H9 (cell line): ENCODE data around the gene PCDHGA3. TPM values are rescaled to one million over a fixed set of nuclear protein-coding genes. Genes with fewer than 3 reads are reported as not detected.

Experiments used
- DNase-seq: peaks from one replicate; pipeline ENCODE4 v3.0.0-alpha.2; 2017
- H2AFZ ChIP-seq: one replicate; pipeline ENCODE4 v1.6.1; 2013; ENCODE audit warnings: mild to moderate bottlenecking, low read length, control low read depth, moderate library complexity
- H2AK5ac ChIP-seq: 2 replicates; pipeline ENCODE4 v1.6.1; 2013; ENCODE audit warnings: low read length, control low read depth, mixed read lengths; ENCODE audit not compliant: insufficient read length
- H2BK120ac ChIP-seq: one replicate; pipeline ENCODE4 v1.6.1; 2013; ENCODE audit warnings: low read depth, mild to moderate bottlenecking, low read length, control low read depth, inconsistent platforms; ENCODE audit not compliant: poor library complexity, severe bottlenecking
- H2BK12ac ChIP-seq: 2 replicates; pipeline ENCODE4 v1.6.1; 2013; ENCODE audit warnings: low read length, control low read depth, mixed read lengths, low read depth; ENCODE audit not compliant: insufficient read length
- H2BK15ac ChIP-seq: 2 replicates; pipeline ENCODE4 v1.6.1; 2013; ENCODE audit warnings: low read depth, low read length, control low read depth
- H2BK20ac ChIP-seq: one replicate; pipeline ENCODE4 v1.6.1; 2013; ENCODE audit warnings: low read depth, mild to moderate bottlenecking, low read length, control low read depth, inconsistent platforms; ENCODE audit not compliant: poor library complexity, severe bottlenecking
- H2BK5ac ChIP-seq: 2 replicates; pipeline ENCODE4 v1.6.1; 2013; ENCODE audit warnings: low read length, control low read depth, mixed read lengths; ENCODE audit not compliant: insufficient read length
- H3K14ac ChIP-seq: 2 replicates; pipeline ENCODE4 v1.6.1; 2013; ENCODE audit warnings: low read length, control low read depth; ENCODE audit not compliant: insufficient read depth
- H3K18ac ChIP-seq: 2 replicates; pipeline ENCODE4 v1.6.1; 2013; ENCODE audit warnings: low read depth, mild to moderate bottlenecking, mixed read lengths, low read length, control low read depth; ENCODE audit not compliant: insufficient read length
- H3K23ac ChIP-seq: 2 replicates; pipeline ENCODE4 v1.6.1; 2013; ENCODE audit warnings: low read length, control low read depth, mixed read lengths, low read depth; ENCODE audit not compliant: insufficient read length
- H3K23me2 ChIP-seq: 2 replicates; pipeline ENCODE4 v1.6.1; 2013; ENCODE audit warnings: low read depth, mild to moderate bottlenecking, mixed read lengths, low read length, control low read depth; ENCODE audit not compliant: insufficient read length, poor library complexity, severe bottlenecking
- H3K27ac ChIP-seq: 2 replicates; pipeline ENCODE4 v1.5.1; 2013; ENCODE audit warnings: low read length, control low read depth, mixed read lengths, low read depth; ENCODE audit not compliant: insufficient read length
- H3K27me3 ChIP-seq: 2 replicates; pipeline ENCODE4 v1.6.1; 2013; ENCODE audit warnings: low read length, control low read depth, inconsistent platforms; ENCODE audit not compliant: insufficient read depth
- H3K4ac ChIP-seq: 2 replicates; pipeline ENCODE4 v1.6.1; 2013; ENCODE audit warnings: low read depth, mild to moderate bottlenecking, control low read depth, inconsistent platforms, low read length, moderate library complexity
- H3K4me1 ChIP-seq: 2 replicates; pipeline ENCODE4 v1.6.1; 2013; ENCODE audit warnings: low read length, control low read depth, inconsistent platforms; ENCODE audit not compliant: insufficient read depth
- H3K4me2 ChIP-seq: 2 replicates; pipeline ENCODE4 v1.6.1; 2013; ENCODE audit warnings: low read length, control low read depth, mixed read lengths; ENCODE audit not compliant: insufficient read length, insufficient read depth
- H3K56ac ChIP-seq: 2 replicates; pipeline ENCODE4 v1.6.1; 2013; ENCODE audit warnings: low read depth, mild to moderate bottlenecking, mixed read lengths, low read length, control low read depth; ENCODE audit not compliant: insufficient read length
- H3K79me1 ChIP-seq: 2 replicates; pipeline ENCODE4 v1.6.1; 2013; ENCODE audit warnings: low read depth, mild to moderate bottlenecking, moderate library complexity, low read length, control low read depth, inconsistent platforms; ENCODE audit not compliant: insufficient read depth, poor library complexity, severe bottlenecking
- H3K79me2 ChIP-seq: 2 replicates; pipeline ENCODE4 v1.6.1; 2013; ENCODE audit warnings: low read length, control low read depth, inconsistent platforms; ENCODE audit not compliant: insufficient read depth
- H3K9ac ChIP-seq: 2 replicates; pipeline ENCODE4 v1.6.1; 2013; ENCODE audit warnings: low read length, control low read depth, mixed read lengths; ENCODE audit not compliant: insufficient read length; ENCODE audit errors: extremely low read depth
- H3K9me3 ChIP-seq: one replicate; pipeline ENCODE4 v1.6.1; 2013; ENCODE audit warnings: low read depth, low read length, inconsistent platforms; ENCODE audit not compliant: control insufficient read depth
- H3T11ph ChIP-seq: one replicate; pipeline ENCODE4 v1.6.1; 2013; ENCODE audit warnings: mild to moderate bottlenecking, low read length, control low read depth, inconsistent platforms
- H4K20me1 ChIP-seq: one replicate; pipeline ENCODE4 v1.6.1; 2013; ENCODE audit not compliant: control insufficient read depth, insufficient read length, insufficient read depth
- H4K5ac ChIP-seq: 2 replicates; pipeline ENCODE4 v1.6.1; 2013; ENCODE audit warnings: low read depth, mild to moderate bottlenecking, mixed read lengths, low read length, control low read depth; ENCODE audit not compliant: insufficient read length
- H4K8ac ChIP-seq: replicated peaks from 2 replicates; pipeline ENCODE4 v1.6.1; 2013; ENCODE audit warnings: low read length, control low read depth, mixed read lengths, low read depth; ENCODE audit not compliant: insufficient read length
- H4K91ac ChIP-seq: 2 replicates; pipeline ENCODE4 v1.6.1; 2013; ENCODE audit warnings: low read depth, mild to moderate bottlenecking, moderate library complexity, mixed read lengths, low read length, control low read depth; ENCODE audit not compliant: insufficient read length
- H3K27ac Mint-ChIP-seq, 3 experiments: 2 replicates in 2 of 3; 3 replicates in 1 of 3; pipeline ENCODE4 v1.8.0; 2020 to 2021; ENCODE audit warnings: mixed read lengths in 3 of 3, mild to moderate bottlenecking in 1 of 3, moderate library complexity in 1 of 3
- H3K27me3 Mint-ChIP-seq: 2 replicates; pipeline ENCODE4 v1.8.0; 2021; ENCODE audit warnings: low read depth, mild to moderate bottlenecking, moderate library complexity, mixed read lengths
- H3K36me3 Mint-ChIP-seq, 3 experiments: 2 replicates in 2 of 3; 3 replicates in 1 of 3; pipeline ENCODE4 v1.8.0; 2020 to 2021; ENCODE audit warnings: low read depth in 3 of 3, mixed read lengths in 3 of 3; ENCODE audit not compliant: insufficient read depth in 1 of 3
- H3K4me1 Mint-ChIP-seq, 2 experiments: 2 replicates each; pipeline ENCODE4 v1.8.0; 2020; ENCODE audit warnings: mixed read lengths in 2 of 2
- H3K4me3 Mint-ChIP-seq, 2 experiments: 2 replicates in 1 of 2; 3 replicates in 1 of 2; pipeline ENCODE4 v1.8.0; 2020 to 2021; ENCODE audit warnings: mild to moderate bottlenecking in 2 of 2, mixed read lengths in 2 of 2, moderate library complexity in 1 of 2
- H3K9me3 Mint-ChIP-seq, 2 experiments: 2 replicates in 1 of 2; 3 replicates in 1 of 2; pipeline ENCODE4 v1.8.0; 2020; ENCODE audit warnings: mild to moderate bottlenecking in 2 of 2, mixed read lengths in 2 of 2, moderate library complexity in 1 of 2
- CTCF ChIP-seq: fragments of 200-600 bp; sonication (generic); conservative IDR thresholded peaks from 3 replicates; pipeline ENCODE4 v1.8.0; 2021; ENCODE audit warnings: antibody characterized with exemption, mild to moderate bottlenecking
- WGBS: extraction: QIAGEN DNeasy Blood & Tissue Kit; methylation state at CpG from one replicate; pipeline ENCODE4 v1.1.7; 2013; ENCODE audit warnings: missing lambda C conversion rate, low lambda C conversion rate, mixed read lengths; ENCODE audit not compliant: insufficient read length; ENCODE audit errors: extremely low coverage; 5-methylcytosine and 5-hydroxymethylcytosine counted together
- total RNA-seq: library from RNA; stranded (reverse); gene quantifications from 2 replicates; pipeline ENCODE4 v1.2.1, GENCODE V29; 2021

The PCDHGA3 gene
- total RNA-seq, 1 experiment from 2014 or later = 0.94 TPM

GRCh38 chr5:141366016-141366896 is 22.6 kb downstream of the PCDHGA3 start:
- Histone ChIP-seq H2BK5ac (no peak overlapping the region), H3K79me2 (no peaks in the 10 kb centered on the region), H2BK120ac (no peak overlapping the region), H2BK15ac (no peak overlapping the region), H3K18ac (no peak overlapping the region), H3T11ph (no peak overlapping the region), H2BK20ac (no peak overlapping the region), H3K79me1 (no peaks in the 10 kb centered on the region), H3K4ac (no peak overlapping the region), H4K20me1 (no peaks in the 10 kb centered on the region), H4K91ac (no peak overlapping the region), H3K23ac (no peak overlapping the region), H3K27ac (no peak overlapping the region), H3K14ac (no peak overlapping the region), H3K4me1 (no peaks in the 10 kb centered on the region), H2AFZ (no peak overlapping the region), H4K5ac (no peak overlapping the region), H2AK5ac (no peak overlapping the region), H3K4me2 (no peak overlapping the region), H4K8ac (no peak overlapping the region), H3K27me3 (no peaks in the 10 kb centered on the region), H3K9me3 (peaks cover 31% of the 10 kb centered on the region), H3K56ac (no peak overlapping the region), H3K23me2 (no peaks in the 10 kb centered on the region), H2BK12ac (no peak overlapping the region), H3K9ac (no peak overlapping the region)
- Mint-ChIP-seq H3K9me3 (peaks cover 65 to 72% of the 10 kb centered on the region in 2 experiments), H3K27me3 (peaks cover 9% of the 10 kb centered on the region), H3K27ac (no peak overlapping the region), H3K4me3 (no peak overlapping the region), H3K4me1 (peaks cover 4 to 13% of the 10 kb centered on the region in 2 experiments; a peak in 3 of 4 replicates), H3K36me3 (peaks cover 44 to 60% (median 56%) of the 10 kb centered on the region in 3 experiments)
- TF ChIP-seq CTCF = no peak
- no peak for DNase-seq
- no CpG with 5 or more reads among the region's 46 CpGs for WGBS
